Measurements from ENCODE around the gene RIPPLY3.
A peak's percentile ranks its signal among the peaks of the same experiment; 100 is the strongest.

DNA sequence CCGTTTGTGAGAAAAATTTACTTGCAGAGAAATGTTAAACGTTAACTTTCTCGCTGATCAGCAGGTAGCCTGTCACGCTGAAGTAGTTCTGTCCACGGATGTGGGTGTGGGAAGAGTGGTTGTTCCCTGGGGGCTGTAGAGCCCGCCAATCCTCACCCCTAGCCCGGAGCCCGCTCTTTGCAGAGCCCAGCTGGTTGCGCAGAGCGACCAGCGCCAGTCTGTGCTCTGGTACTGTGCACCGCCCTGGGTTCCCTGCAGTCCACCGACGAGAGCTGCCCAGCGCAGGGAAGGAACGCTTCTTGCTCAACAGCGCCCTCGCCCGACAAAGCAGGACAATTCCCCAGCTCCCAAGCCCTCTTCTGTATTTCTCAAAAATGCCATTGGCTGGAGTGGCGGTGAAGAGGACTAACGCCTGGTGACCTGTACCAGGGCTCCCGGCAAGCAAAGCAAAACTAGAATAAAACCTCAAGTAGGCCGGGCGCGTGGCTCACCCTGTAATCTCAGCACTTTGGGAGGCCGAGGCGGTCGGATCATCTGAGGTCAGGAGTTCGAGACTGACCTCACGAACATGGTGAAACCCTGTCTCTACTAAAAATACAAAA, 3.3 kb downstream of the RIPPLY3 start:
- TF ChIP-seq, protein P1, sequence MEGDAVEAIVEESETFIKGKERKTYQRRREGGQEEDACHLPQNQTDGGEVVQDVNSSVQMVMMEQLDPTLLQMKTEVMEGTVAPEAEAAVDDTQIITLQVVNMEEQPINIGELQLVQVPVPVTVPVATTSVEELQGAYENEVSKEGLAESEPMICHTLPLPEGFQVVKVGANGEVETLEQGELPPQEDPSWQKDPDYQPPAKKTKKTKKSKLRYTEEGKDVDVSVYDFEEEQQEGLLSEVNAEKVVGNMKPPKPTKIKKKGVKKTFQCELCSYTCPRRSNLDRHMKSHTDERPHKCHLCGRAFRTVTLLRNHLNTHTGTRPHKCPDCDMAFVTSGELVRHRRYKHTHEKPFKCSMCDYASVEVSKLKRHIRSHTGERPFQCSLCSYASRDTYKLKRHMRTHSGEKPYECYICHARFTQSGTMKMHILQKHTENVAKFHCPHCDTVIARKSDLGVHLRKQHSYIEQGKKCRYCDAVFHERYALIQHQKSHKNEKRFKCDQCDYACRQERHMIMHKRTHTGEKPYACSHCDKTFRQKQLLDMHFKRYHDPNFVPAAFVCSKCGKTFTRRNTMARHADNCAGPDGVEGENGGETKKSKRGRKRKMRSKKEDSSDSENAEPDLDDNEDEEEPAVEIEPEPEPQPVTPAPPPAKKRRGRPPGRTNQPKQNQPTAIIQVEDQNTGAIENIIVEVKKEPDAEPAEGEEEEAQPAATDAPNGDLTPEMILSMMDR (conservative IDR thresholded peaks at IDR 0.05; ENCODE audit: low read depth in 2 of 2): peak; percentile 78 to 87
- TF ChIP-seq, protein P2, sequence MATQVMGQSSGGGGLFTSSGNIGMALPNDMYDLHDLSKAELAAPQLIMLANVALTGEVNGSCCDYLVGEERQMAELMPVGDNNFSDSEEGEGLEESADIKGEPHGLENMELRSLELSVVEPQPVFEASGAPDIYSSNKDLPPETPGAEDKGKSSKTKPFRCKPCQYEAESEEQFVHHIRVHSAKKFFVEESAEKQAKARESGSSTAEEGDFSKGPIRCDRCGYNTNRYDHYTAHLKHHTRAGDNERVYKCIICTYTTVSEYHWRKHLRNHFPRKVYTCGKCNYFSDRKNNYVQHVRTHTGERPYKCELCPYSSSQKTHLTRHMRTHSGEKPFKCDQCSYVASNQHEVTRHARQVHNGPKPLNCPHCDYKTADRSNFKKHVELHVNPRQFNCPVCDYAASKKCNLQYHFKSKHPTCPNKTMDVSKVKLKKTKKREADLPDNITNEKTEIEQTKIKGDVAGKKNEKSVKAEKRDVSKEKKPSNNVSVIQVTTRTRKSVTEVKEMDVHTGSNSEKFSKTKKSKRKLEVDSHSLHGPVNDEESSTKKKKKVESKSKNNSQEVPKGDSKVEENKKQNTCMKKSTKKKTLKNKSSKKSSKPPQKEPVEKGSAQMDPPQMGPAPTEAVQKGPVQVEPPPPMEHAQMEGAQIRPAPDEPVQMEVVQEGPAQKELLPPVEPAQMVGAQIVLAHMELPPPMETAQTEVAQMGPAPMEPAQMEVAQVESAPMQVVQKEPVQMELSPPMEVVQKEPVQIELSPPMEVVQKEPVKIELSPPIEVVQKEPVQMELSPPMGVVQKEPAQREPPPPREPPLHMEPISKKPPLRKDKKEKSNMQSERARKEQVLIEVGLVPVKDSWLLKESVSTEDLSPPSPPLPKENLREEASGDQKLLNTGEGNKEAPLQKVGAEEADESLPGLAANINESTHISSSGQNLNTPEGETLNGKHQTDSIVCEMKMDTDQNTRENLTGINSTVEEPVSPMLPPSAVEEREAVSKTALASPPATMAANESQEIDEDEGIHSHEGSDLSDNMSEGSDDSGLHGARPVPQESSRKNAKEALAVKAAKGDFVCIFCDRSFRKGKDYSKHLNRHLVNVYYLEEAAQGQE (IDR thresholded peaks at IDR 0.05; ENCODE audit: unreplicated experiment): no peak
- no peak for TF ChIP-seq POLR2AphosphoS5 (IDR thresholded peaks at IDR 0.05; ENCODE audit: low read depth)
- no peak for TF ChIP-seq EZH2phosphoT487 (IDR thresholded peaks at IDR 0.05; ENCODE audit: unreplicated experiment)
- TF ChIP-seq EZH2 (IDR thresholded peaks at IDR 0.05; ENCODE audit: low read depth, unreplicated experiment): no peak
- TF ChIP-seq, protein P3, sequence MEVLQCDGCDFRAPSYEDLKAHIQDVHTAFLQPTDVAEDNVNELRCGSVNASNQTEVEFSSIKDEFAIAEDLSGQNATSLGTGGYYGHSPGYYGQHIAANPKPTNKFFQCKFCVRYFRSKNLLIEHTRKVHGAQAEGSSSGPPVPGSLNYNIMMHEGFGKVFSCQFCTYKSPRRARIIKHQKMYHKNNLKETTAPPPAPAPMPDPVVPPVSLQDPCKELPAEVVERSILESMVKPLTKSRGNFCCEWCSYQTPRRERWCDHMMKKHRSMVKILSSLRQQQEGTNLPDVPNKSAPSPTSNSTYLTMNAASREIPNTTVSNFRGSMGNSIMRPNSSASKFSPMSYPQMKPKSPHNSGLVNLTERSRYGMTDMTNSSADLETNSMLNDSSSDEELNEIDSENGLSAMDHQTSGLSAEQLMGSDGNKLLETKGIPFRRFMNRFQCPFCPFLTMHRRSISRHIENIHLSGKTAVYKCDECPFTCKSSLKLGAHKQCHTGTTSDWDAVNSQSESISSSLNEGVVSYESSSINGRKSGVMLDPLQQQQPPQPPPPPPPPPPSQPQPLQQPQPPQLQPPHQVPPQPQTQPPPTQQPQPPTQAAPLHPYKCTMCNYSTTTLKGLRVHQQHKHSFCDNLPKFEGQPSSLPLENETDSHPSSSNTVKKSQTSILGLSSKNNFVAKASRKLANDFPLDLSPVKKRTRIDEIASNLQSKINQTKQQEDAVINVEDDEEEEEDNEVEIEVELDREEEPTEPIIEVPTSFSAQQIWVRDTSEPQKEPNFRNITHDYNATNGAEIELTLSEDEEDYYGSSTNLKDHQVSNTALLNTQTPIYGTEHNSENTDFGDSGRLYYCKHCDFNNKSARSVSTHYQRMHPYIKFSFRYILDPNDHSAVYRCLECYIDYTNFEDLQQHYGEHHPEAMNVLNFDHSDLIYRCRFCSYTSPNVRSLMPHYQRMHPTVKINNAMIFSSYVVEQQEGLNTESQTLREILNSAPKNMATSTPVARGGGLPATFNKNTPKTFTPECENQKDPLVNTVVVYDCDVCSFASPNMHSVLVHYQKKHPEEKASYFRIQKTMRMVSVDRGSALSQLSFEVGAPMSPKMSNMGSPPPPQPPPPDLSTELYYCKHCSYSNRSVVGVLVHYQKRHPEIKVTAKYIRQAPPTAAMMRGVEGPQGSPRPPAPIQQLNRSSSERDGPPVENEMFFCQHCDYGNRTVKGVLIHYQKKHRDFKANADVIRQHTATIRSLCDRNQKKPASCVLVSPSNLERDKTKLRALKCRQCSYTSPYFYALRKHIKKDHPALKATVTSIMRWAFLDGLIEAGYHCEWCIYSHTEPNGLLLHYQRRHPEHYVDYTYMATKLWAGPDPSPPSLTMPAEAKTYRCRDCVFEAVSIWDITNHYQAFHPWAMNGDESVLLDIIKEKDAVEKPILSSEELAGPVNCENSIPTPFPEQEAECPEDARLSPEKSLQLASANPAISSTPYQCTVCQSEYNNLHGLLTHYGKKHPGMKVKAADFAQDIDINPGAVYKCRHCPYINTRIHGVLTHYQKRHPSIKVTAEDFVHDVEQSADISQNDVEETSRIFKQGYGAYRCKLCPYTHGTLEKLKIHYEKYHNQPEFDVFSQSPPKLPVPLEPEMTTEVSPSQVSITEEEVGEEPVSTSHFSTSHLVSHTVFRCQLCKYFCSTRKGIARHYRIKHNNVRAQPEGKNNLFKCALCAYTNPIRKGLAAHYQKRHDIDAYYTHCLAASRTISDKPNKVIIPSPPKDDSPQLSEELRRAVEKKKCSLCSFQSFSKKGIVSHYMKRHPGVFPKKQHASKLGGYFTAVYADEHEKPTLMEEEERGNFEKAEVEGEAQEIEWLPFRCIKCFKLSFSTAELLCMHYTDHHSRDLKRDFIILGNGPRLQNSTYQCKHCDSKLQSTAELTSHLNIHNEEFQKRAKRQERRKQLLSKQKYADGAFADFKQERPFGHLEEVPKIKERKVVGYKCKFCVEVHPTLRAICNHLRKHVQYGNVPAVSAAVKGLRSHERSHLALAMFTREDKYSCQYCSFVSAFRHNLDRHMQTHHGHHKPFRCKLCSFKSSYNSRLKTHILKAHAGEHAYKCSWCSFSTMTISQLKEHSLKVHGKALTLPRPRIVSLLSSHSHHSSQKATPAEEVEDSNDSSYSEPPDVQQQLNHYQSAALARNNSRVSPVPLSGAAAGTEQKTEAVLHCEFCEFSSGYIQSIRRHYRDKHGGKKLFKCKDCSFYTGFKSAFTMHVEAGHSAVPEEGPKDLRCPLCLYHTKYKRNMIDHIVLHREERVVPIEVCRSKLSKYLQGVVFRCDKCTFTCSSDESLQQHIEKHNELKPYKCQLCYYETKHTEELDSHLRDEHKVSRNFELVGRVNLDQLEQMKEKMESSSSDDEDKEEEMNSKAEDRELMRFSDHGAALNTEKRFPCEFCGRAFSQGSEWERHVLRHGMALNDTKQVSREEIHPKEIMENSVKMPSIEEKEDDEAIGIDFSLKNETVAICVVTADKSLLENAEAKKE (CRISPR knock-in tag; IDR thresholded peaks at IDR 0.05): no peak
- no peak for TF ChIP-seq NANOG (IDR thresholded peaks at IDR 0.05; ENCODE audit: borderline replicate concordance)
- no peak for TF ChIP-seq JUNB (IDR thresholded peaks at IDR 0.05; ENCODE audit: unreplicated experiment)
- TF ChIP-seq CREB1 (CRISPR knock-in tag; IDR thresholded peaks at IDR 0.05; ENCODE audit: low read depth): peak; percentile 51
- no peak for TF ChIP-seq ZNF114 (CRISPR knock-in tag; IDR thresholded peaks at IDR 0.05)
- TF ChIP-seq, protein P4, sequence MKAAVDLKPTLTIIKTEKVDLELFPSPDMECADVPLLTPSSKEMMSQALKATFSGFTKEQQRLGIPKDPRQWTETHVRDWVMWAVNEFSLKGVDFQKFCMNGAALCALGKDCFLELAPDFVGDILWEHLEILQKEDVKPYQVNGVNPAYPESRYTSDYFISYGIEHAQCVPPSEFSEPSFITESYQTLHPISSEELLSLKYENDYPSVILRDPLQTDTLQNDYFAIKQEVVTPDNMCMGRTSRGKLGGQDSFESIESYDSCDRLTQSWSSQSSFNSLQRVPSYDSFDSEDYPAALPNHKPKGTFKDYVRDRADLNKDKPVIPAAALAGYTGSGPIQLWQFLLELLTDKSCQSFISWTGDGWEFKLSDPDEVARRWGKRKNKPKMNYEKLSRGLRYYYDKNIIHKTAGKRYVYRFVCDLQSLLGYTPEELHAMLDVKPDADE (IDR thresholded peaks at IDR 0.05): no peak
- TF ChIP-seq STAT1 (IDR thresholded peaks at IDR 0.05; ENCODE audit: unreplicated experiment): no peak
- TF ChIP-seq ZNF331 (CRISPR knock-in tag; IDR thresholded peaks at IDR 0.05; ENCODE audit: low read depth): no peak

All from GM23338 (cell line).